GM12878 (cell line): ENCODE results near the gene HPCA. TPM values are rescaled to one million over a fixed set of nuclear protein-coding genes. Genes with fewer than 3 reads are reported as not detected.

Source experiments
- ATAC-seq: fragments of 200-7000 bp; cut with Tn5 transposase; 3 replicates; pipeline ENCODE4 v1.9.1; 2020; ENCODE audit warnings: mild to moderate bottlenecking, moderate library complexity
- BruUV-seq: library from RNA; stranded (reverse); fragments of 400-500 nt; replicated peaks from 2 replicates; lab custom pipeline; 2021; lab: Mats Ljungman, UMichigan
- CTCF ChIA-PET: fragments of 300-600 bp; sonication (Branson Sonifier 250); formaldehyde crosslinking; extraction: SDS; loops from one replicate; lab custom pipeline; 2021; ENCODE audit warnings: inconsistent platforms; lab: Yijun Ruan, JAX
- POLR2A ChIA-PET: fragments of 350-600 bp; formaldehyde crosslinking; extraction: SDS; loops from one replicate; lab custom pipeline; 2021; ENCODE audit warnings: inconsistent platforms; lab: Charles Lee
- RAD21 ChIA-PET: fragments of 300-600 bp; sonication (Branson Sonifier 250); formaldehyde crosslinking; loops from one replicate; lab custom pipeline; 2023; ENCODE audit warnings: antibody characterized with exemption; ENCODE audit not compliant: unreplicated experiment; lab: Charles Lee
- SMC1A ChIA-PET: fragments of 300-600 bp; sonication (Branson Sonifier 250); formaldehyde crosslinking; loops from one replicate; lab custom pipeline; 2023; ENCODE audit not compliant: unreplicated experiment, uncharacterized antibody; lab: Charles Lee
- DNase-seq: peaks from one replicate; pipeline ENCODE4 v3.0.0-alpha.2; 2011; ENCODE audit warnings: low read depth, low spot score
- FAIRE-seq: peaks from 3 replicates; lab custom pipeline; 2011; peaks lifted over from hg19 to GRCh38; lab: Jason Lieb, UNC
- H2AFZ ChIP-seq: 2 replicates; pipeline ENCODE4 v1.6.0; 2011; ENCODE audit warnings: low read depth, low read length, control low read depth; ENCODE audit not compliant: control insufficient read depth
- H3K27ac ChIP-seq: 2 replicates; pipeline ENCODE4 v1.5.1; 2011; ENCODE audit warnings: control low read depth; ENCODE audit not compliant: control insufficient read depth, insufficient read depth
- H3K27me3 ChIP-seq, 2 experiments: replicated peaks in 1 of 2; 2 replicates each; pipeline versions ENCODE4 v1.6.0 to v1.6.1; 2011; ENCODE audit warnings: low read length in 1 of 2; ENCODE audit not compliant: control insufficient read depth in 2 of 2, insufficient read depth in 2 of 2
- H3K36me3 ChIP-seq, 2 experiments: 2 replicates each; pipeline ENCODE4 v1.5.1; 2011; ENCODE audit warnings: low read length in 1 of 2; ENCODE audit not compliant: control insufficient read depth in 2 of 2, insufficient read depth in 2 of 2
- H3K4me1 ChIP-seq: 2 replicates; pipeline ENCODE4 v1.6.1; 2011; ENCODE audit warnings: mild to moderate bottlenecking, low read length, moderate library complexity, mixed read lengths; ENCODE audit not compliant: control insufficient read depth, insufficient read depth
- H3K4me2 ChIP-seq: 2 replicates; pipeline ENCODE4 v1.6.0; 2011; ENCODE audit warnings: control low read depth; ENCODE audit not compliant: control insufficient read depth, insufficient read depth
- H3K4me3 ChIP-seq: fragments of 200-600 bp; sonication (generic); 2 replicates; pipeline ENCODE4 v1.5.1; 2016
- H3K79me2 ChIP-seq: 2 replicates; pipeline ENCODE4 v1.6.0; 2011; ENCODE audit warnings: low read length; ENCODE audit not compliant: control insufficient read depth, insufficient read depth
- H3K9ac ChIP-seq: 2 replicates; pipeline ENCODE4 v1.8.0; 2011; ENCODE audit warnings: low read length, control low read depth, mixed read lengths; ENCODE audit not compliant: control insufficient read depth, insufficient read depth
- H3K9me3 ChIP-seq: replicated peaks from 3 replicates; pipeline ENCODE4 v1.5.1; 2011; ENCODE audit warnings: mild to moderate bottlenecking, low read length; ENCODE audit not compliant: control insufficient read depth, insufficient read depth
- H4K20me1 ChIP-seq: 2 replicates; pipeline ENCODE4 v1.6.0; 2011; ENCODE audit not compliant: control insufficient read depth, insufficient read depth
- ATF2 ChIP-seq: IDR thresholded peaks from 2 replicates; pipeline ENCODE4 v1.6.1; 2012; ENCODE audit warnings: low read length, inconsistent platforms
- BACH1 ChIP-seq: fragments of 450-650 bp; IDR thresholded peaks from 2 replicates; pipeline ENCODE4 v1.6.1; 2017; ENCODE audit warnings: mild to moderate bottlenecking, borderline replicate concordance
- BHLHE40 ChIP-seq, 2 experiments: fragments of 450-650 bp in 1 of 2; IDR thresholded peaks; 2 replicates each; pipeline ENCODE4 v1.6.1; 2011 to 2017; ENCODE audit warnings: low read depth in 2 of 2, borderline replicate concordance in 1 of 2, improper control_type of control experiment in 1 of 2, low read length in 1 of 2, mild to moderate bottlenecking in 1 of 2
- CHD4 ChIP-seq: fragments of 200-600 bp; sonication (generic); IDR thresholded peaks from 2 replicates; pipeline ENCODE4 v1.6.1; 2016; ENCODE audit warnings: mild to moderate bottlenecking
- CREB1 ChIP-seq: IDR thresholded peaks from 2 replicates; pipeline ENCODE4 v1.6.1; 2012; ENCODE audit warnings: low read depth, mild to moderate bottlenecking, inconsistent platforms
- E2F8 ChIP-seq: fragments of 450-650 bp; IDR thresholded peaks from 2 replicates; pipeline ENCODE4 v1.6.1; 2018; ENCODE audit warnings: mild to moderate bottlenecking, low read depth, moderate library complexity; ENCODE audit not compliant: partially characterized antibody
- EED ChIP-seq: sonication (generic); IDR thresholded peaks from 2 replicates; pipeline ENCODE4 v1.6.1; 2016; ENCODE audit warnings: antibody characterized with exemption, low read depth
- ELK1 ChIP-seq: IDR thresholded peaks from 2 replicates; pipeline ENCODE4 v1.6.1; 2012; ENCODE audit warnings: low read depth, low read length, improper control_type of control experiment
- EP300 ChIP-seq, 2 experiments: fragments of 150-350 bp in 1 of 2; IDR thresholded peaks; 2 replicates each; pipeline ENCODE4 v1.6.1; 2011 to 2012; ENCODE audit warnings: low read depth in 2 of 2, low read length in 2 of 2, borderline replicate concordance in 1 of 2, improper control_type of control experiment in 1 of 2, inconsistent platforms in 1 of 2; ENCODE audit not compliant: control insufficient read depth in 1 of 2
- HDGF ChIP-seq: fragments of 450-650 bp; IDR thresholded peaks from 2 replicates; pipeline ENCODE4 v1.6.1; 2016; ENCODE audit warnings: antibody characterized with exemption
- NFIC ChIP-seq: IDR thresholded peaks from 2 replicates; pipeline ENCODE4 v1.6.1; 2012; ENCODE audit warnings: low read depth, mild to moderate bottlenecking, inconsistent platforms, low read length, moderate library complexity
- NFYB ChIP-seq: IDR thresholded peaks from 2 replicates; pipeline ENCODE4 v1.6.1; 2011; ENCODE audit warnings: low read depth, mild to moderate bottlenecking, low read length, improper control_type of control experiment, moderate library complexity; ENCODE audit not compliant: insufficient read depth
- SPI1 ChIP-seq: IDR thresholded peaks from 2 replicates; pipeline ENCODE4 v1.6.1; 2011; ENCODE audit warnings: low read depth, mild to moderate bottlenecking, low read length, moderate library complexity, borderline replicate concordance; ENCODE audit not compliant: insufficient read depth
- SUPT20H ChIP-seq: IDR thresholded peaks from 2 replicates; pipeline ENCODE4 v1.6.1; 2011; ENCODE audit warnings: low read depth, mild to moderate bottlenecking, low read length, moderate library complexity, borderline replicate concordance; ENCODE audit not compliant: control insufficient read depth
- YBX1 ChIP-seq: fragments of 450-650 bp; IDR thresholded peaks from 2 replicates; pipeline ENCODE4 v1.6.1; 2016; ENCODE audit warnings: antibody characterized with exemption
- ZBED1 ChIP-seq: IDR thresholded peaks from 2 replicates; pipeline ENCODE4 v1.6.1; 2016; ENCODE audit warnings: borderline replicate concordance
- ZBTB33 ChIP-seq: fragments of 450-650 bp; IDR thresholded peaks from 2 replicates; pipeline ENCODE4 v1.6.1; 2017; ENCODE audit warnings: mild to moderate bottlenecking
- WGBS: methylation state at CpG from one replicate; pipeline ENCODE4 v1.1.6; 2016; ENCODE audit warnings: low lambda C conversion rate; ENCODE audit not compliant: insufficient replicate concordance, insufficient coverage; ENCODE audit errors: missing lambda C conversion rate; 5-methylcytosine and 5-hydroxymethylcytosine counted together
- in situ Hi-C: fragments of 300-500 bp; cut with MboI; formaldehyde crosslinking; loops from 9 replicates; pipeline ENCODE4 v1.14.3; 2018; ENCODE audit warnings: mixed read lengths
- intact Hi-C: fragments of 100-400 bp; cut with micrococcal nuclease; formaldehyde crosslinking; loops from one replicate; pipeline ENCODE4 v1.14.2; 2022; ENCODE audit not compliant: unreplicated experiment
- polyA plus RNA-seq, 11 experiments: library from polyadenylated mRNA; depleted of rRNA in 4 of 11; unstranded in 6 of 11; stranded (reverse) in 5 of 11; fragments of >200 nt; fragmentation: Nextera tagmentation in 4 of 11; fragmentation: Illumina TruSeq in 1 of 11; extraction: Ambion mirVana in 4 of 11; extraction: Trizol in 1 of 11; gene quantifications; 1 replicate in 1 of 11; 2 replicates in 10 of 11; pipeline versions ENCODE4 v1.2.1 to v1.2.3, GENCODE V29; 2011 to 2016; ENCODE audit warnings: inconsistent platforms in 2 of 11, missing spikeins in 2 of 11, low read depth in 1 of 11
- total RNA-seq, 4 experiments: library from RNA; depleted of rRNA in 3 of 4; stranded (reverse); fragments of >200 nt in 3 of 4; fragmentation: Illumina TruSeq in 1 of 4; extraction: Trizol in 1 of 4; gene quantifications; 2 replicates each; pipeline versions ENCODE4 v1.2.1 to v1.2.3, GENCODE V29; 2013 to 2021

Gene HPCA
- total and polyA plus RNA-seq, 10 of the 15 experiments (the other 5 are each of a cell fraction or from before 2014, with no cell fraction given) = 0.11 TPM; not detected in 9

- no peaks in the 10 kb centered on the region for H3K79me2 ChIP-seq
- ChIA-PET CTCF (interaction anchor here (0.8 to 1.4 kb wide), 5 partner anchors 39 to 253 kb away, joined by 3 to 11 read pairs (median 3); no protein-coding TSS in a partner anchor), SMC1A (interaction anchor here (1.0 kb wide), 1 partner anchor 172 kb away, joined by 3 read pairs; no protein-coding TSS in a partner anchor), RAD21 (interaction anchor here (0.7 kb wide), 1 partner anchor 357 kb away, joined by 4 read pairs; no protein-coding TSS in a partner anchor), POLR2A (interaction anchor here (0.6 kb wide), 1 partner anchor 195 kb away, joined by 5 read pairs; no protein-coding TSS in a partner anchor)
- FAIRE-seq (no peak), DNase-seq (no peak), ATAC-seq (no peak)
- H3K4me3 ChIP-seq = no peak overlapping the region
- no peak overlapping the region for H2AFZ ChIP-seq
- H3K9ac ChIP-seq = no peak overlapping the region
- WGBS = 45% methylated on average over 6 of the region's 6 CpGs
- peaks cover 10% of the 10 kb centered on the region for H3K4me1 ChIP-seq
- in situ Hi-C loops (no loop called here), intact Hi-C loops (loop anchor here (10.0 kb wide), 1 partner anchor 353 kb away; no protein-coding TSS in a partner anchor)
- no peaks in the 10 kb centered on the region for H4K20me1 ChIP-seq
- H3K27ac ChIP-seq = no peak overlapping the region
- H3K9me3 ChIP-seq = no peaks in the 10 kb centered on the region
- H3K36me3 ChIP-seq = no peaks in the 10 kb centered on the region
- H3K4me2 ChIP-seq = no peak overlapping the region
- no peaks in the 10 kb centered on the region for H3K27me3 ChIP-seq
- BruUV-seq = no TSS peak
- TF ChIP-seq ATF2 (no peak), SPI1 (no peak), ELK1 (no peak), ZBTB33 (no peak), NFIC (no peak), SUPT20H (no peak), ZBED1 (no peak), CHD4 (no peak), HDGF (no peak), EP300 (IDR thresholded peaks at IDR 0.05; ENCODE audit: borderline replicate concordance in 1 of 2, control insufficient read depth in 1 of 2, low read depth in 2 of 2, low read length in 2 of 2) (no peak), YBX1 (no peak), EED (no peak), CREB1 (no peak), BHLHE40 (IDR thresholded peaks at IDR 0.05; ENCODE audit: borderline replicate concordance in 1 of 2, low read depth in 2 of 2, low read length in 1 of 2) (no peak), BACH1 (no peak), E2F8 (no peak), NFYB (no peak)
Observed at GRCh38 chr1:32878183-32878582, 8.1 kb upstream of the HPCA start.
